ENCODE results near the gene DSG4.

DSG4 gene

DNA sequence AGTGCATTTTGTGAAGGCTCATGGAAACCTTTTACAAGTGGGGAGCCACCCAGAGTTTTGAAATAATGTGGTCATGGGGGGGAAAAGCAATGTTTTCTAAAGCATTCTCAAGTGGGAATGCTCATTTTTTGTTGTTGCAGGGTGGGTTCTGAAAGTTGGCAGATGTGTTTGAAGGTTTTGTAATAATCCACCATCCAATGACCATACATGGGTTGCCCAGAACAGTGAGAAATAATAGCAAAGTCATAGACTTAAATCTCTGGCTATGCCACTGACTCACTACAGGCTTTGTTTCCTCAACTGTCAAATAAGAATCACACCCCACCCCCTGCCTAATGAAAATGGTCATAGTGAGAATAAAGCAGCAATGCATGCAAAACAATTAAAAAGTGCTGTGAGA is 73.8 kb downstream of the DSG4 start:
- DNase-seq: no peak

GRCh38 chr18:31451625-31452024 is 75.0 kb downstream of the DSG4 start:
- DNase-seq: no peak

- DNase-seq: no peak
Observed at GRCh38 chr18:31454066-31454708, 77.6 kb downstream of the DSG4 start.

Data from KG1 (cell line).